CD4-positive, alpha-beta T cell (primary cell): Measurements from ENCODE around the gene CD99L2. TPM values are rescaled to one million over a fixed set of nuclear protein-coding genes. Genes with fewer than 3 reads are reported as not detected.

Experiments used
- ATAC-seq: fragments of 200-7000 bp; cut with Tn5 transposase; one replicate; pipeline ENCODE4 v1.10.0; 2022; ENCODE audit warnings: mild to moderate bottlenecking; ENCODE audit not compliant: poor library complexity
- CTCF ChIA-PET: fragments of 350-600 bp; sonication (Branson Sonifier 250); formaldehyde crosslinking; loops from one replicate; lab custom pipeline; 2021; ENCODE audit warnings: antibody characterized with exemption, inconsistent platforms; lab: Charles Lee
- POLR2A ChIA-PET: fragments of 350-600 bp; sonication (Branson Sonifier 250); formaldehyde crosslinking; loops from one replicate; lab custom pipeline; 2021; ENCODE audit warnings: antibody characterized with exemption, inconsistent platforms; lab: Charles Lee
- DNase-seq, 14 experiments: peaks; one replicate each; pipeline ENCODE4 v3.0.0-alpha.2; 2013 to 2020; ENCODE audit warnings: mixed read lengths in 2 of 14
- H3K27ac ChIP-seq, 2 donors: one replicate each; pipeline versions ENCODE4 v1.5.1 to v1.7.0; 2013; ENCODE audit warnings: low read length in 2 of 2, low read depth in 1 of 2, mild to moderate bottlenecking in 1 of 2
- H3K27me3 ChIP-seq, 2 experiments: 1 replicate in 1 of 2; 2 replicates in 1 of 2; pipeline versions ENCODE4 v1.6.1 to v1.7.0; 2013; ENCODE audit warnings: low read length in 2 of 2, control low read depth in 1 of 2, mild to moderate bottlenecking in 1 of 2, moderate library complexity in 1 of 2; ENCODE audit not compliant: insufficient read depth in 2 of 2, control insufficient read depth in 1 of 2
- H3K36me3 ChIP-seq: one replicate; pipeline ENCODE4 v1.6.1; 2013; ENCODE audit warnings: low read length, control low read depth; ENCODE audit not compliant: insufficient read depth
- H3K4me1 ChIP-seq: one replicate; pipeline ENCODE4 v1.6.1; 2013; ENCODE audit warnings: low read length, control low read depth; ENCODE audit not compliant: insufficient read depth
- H3K4me3 ChIP-seq: one replicate; pipeline ENCODE4 v1.5.1; 2013; ENCODE audit warnings: mild to moderate bottlenecking, low read length, moderate library complexity
- H3K9me3 ChIP-seq, 2 experiments: 1 replicate in 1 of 2; 2 replicates in 1 of 2; pipeline versions ENCODE4 v1.6.1 to v1.7.0; 2013; ENCODE audit warnings: low read length in 2 of 2, mild to moderate bottlenecking in 2 of 2, control low read depth in 1 of 2, moderate library complexity in 1 of 2; ENCODE audit not compliant: control insufficient read depth in 1 of 2, insufficient read depth in 1 of 2
- H3K27ac Mint-ChIP-seq: one replicate; pipeline ENCODE4 v1.8.0; 2020; ENCODE audit warnings: mixed read lengths
- H3K27me3 Mint-ChIP-seq: one replicate; pipeline ENCODE4 v1.8.0; 2021; ENCODE audit warnings: mixed read lengths
- H3K36me3 Mint-ChIP-seq: one replicate; pipeline ENCODE4 v1.8.0; 2021; ENCODE audit warnings: low read depth, mixed read lengths
- H3K4me1 Mint-ChIP-seq: one replicate; pipeline ENCODE4 v1.8.0; 2021; ENCODE audit warnings: low read depth, mixed read lengths
- H3K4me3 Mint-ChIP-seq: one replicate; pipeline ENCODE4 v1.8.0; 2020; ENCODE audit warnings: mild to moderate bottlenecking, mixed read lengths
- H3K9me3 Mint-ChIP-seq: one replicate; pipeline ENCODE4 v1.8.0; 2020; ENCODE audit warnings: mixed read lengths
- intact Hi-C, 2 experiments: fragments of 100-400 bp; cut with DNase I in 1 of 2; cut with micrococcal nuclease in 1 of 2; formaldehyde crosslinking; loops; one replicate each; pipeline versions ENCODE4 v1.15.1 to v1.9.0; 2023 to 2025; cut with DNase I, micrococcal nuclease
- total RNA-seq, 174 experiments: library from RNA in 2 of 174; stranded (reverse) in 2 of 174; gene quantifications; one replicate each; pipeline ENCODE4 v1.2.3 and lab custom pipeline; 2021 to 2026
- TF ChIP-seq, protein P1 (sequence below): fragments of 200-600 bp; IDR thresholded peaks from one replicate; pipeline ENCODE4 v1.8.0; 2022; ENCODE audit warnings: antibody characterized with exemption, mild to moderate bottlenecking

Gene CD99L2
- total RNA-seq, 2 experiments from 2014 or later = 5.3 to 6.5 TPM

DNA sequence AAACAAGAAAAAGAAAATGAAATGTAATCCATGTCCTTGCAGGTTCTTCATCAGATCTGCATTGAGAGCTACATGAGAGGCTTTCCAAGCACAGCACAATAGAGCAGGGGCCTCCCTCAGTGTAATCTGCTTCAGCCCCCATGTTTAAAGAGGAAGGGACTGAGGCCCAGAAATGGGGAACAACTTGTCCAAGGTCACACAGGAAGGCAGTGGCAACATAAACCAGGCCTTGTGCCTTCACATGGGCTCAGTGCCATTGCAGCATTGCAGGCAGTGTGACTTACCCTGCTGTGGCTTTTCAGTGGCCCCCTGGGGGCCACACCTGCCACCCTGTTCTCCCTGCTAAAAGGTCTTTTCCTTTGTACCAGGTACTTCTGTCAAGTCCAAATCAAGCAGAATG, 20.9 kb upstream of the CD99L2 start:
- Mint-ChIP-seq H3K36me3 (no peaks in the 10 kb centered on the region), H3K4me1 (no peaks in the 10 kb centered on the region), H3K4me3 (no peak overlapping the region), H3K9me3 (peaks cover 2% of the 10 kb centered on the region), H3K27ac (no peak overlapping the region), H3K27me3 (no peaks in the 10 kb centered on the region)
- ATAC-seq (no peak), DNase-seq (no peak)
- H3K4me1 ChIP-seq = no peaks in the 10 kb centered on the region
- TF ChIP-seq, protein P1, sequence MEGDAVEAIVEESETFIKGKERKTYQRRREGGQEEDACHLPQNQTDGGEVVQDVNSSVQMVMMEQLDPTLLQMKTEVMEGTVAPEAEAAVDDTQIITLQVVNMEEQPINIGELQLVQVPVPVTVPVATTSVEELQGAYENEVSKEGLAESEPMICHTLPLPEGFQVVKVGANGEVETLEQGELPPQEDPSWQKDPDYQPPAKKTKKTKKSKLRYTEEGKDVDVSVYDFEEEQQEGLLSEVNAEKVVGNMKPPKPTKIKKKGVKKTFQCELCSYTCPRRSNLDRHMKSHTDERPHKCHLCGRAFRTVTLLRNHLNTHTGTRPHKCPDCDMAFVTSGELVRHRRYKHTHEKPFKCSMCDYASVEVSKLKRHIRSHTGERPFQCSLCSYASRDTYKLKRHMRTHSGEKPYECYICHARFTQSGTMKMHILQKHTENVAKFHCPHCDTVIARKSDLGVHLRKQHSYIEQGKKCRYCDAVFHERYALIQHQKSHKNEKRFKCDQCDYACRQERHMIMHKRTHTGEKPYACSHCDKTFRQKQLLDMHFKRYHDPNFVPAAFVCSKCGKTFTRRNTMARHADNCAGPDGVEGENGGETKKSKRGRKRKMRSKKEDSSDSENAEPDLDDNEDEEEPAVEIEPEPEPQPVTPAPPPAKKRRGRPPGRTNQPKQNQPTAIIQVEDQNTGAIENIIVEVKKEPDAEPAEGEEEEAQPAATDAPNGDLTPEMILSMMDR = no peak
- intact Hi-C loops = no loop called here
- ChIA-PET CTCF (no interaction called here), POLR2A (no interaction called here)
- no peaks in the 10 kb centered on the region for H3K36me3 ChIP-seq
- no peak overlapping the region for H3K27ac ChIP-seq
- no peak overlapping the region for H3K4me3 ChIP-seq
- H3K27me3 ChIP-seq = no peaks in the 10 kb centered on the region
- H3K9me3 ChIP-seq = no peaks in the 10 kb centered on the region

DNA sequence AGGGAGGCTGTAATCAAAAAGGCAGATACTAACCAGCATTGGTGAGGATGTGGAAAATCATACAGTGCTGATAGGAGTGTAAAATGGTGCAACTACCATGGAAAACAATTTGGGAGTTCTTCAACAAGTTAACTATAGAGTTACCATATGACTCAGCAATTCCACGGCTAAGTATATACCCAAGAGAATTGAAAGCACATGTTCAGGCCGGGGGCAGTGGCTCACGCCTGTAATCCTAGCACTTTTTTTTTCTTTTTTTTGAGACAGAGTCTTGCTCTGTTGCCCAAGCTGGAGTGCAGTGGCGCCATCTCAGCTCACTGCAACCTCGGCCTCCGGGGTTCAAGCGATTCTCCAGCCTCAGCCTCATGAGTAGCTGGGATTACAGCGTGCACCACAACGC, 15.0 kb upstream of the CD99L2 start:
- Histone ChIP-seq H3K4me3 (no peak overlapping the region), H3K4me1 (no peaks in the 10 kb centered on the region), H3K9me3 (no peaks in the 10 kb centered on the region), H3K27me3 (no peaks in the 10 kb centered on the region), H3K27ac (no peak overlapping the region), H3K36me3 (no peaks in the 10 kb centered on the region)
- H3K9me3 Mint-ChIP-seq = no peaks in the 10 kb centered on the region
- intact Hi-C loops = no loop called here
- CTCF ChIA-PET = no interaction called here
- H3K4me3 Mint-ChIP-seq = no peak overlapping the region
- no peaks in the 10 kb centered on the region for H3K4me1 Mint-ChIP-seq
- ATAC-seq (no peak), DNase-seq (no peak)
- TF ChIP-seq, protein P1 = no peak
- no peaks in the 10 kb centered on the region for H3K27me3 Mint-ChIP-seq
- H3K36me3 Mint-ChIP-seq = no peaks in the 10 kb centered on the region
- POLR2A ChIA-PET = no interaction called here
- H3K27ac Mint-ChIP-seq = no peak overlapping the region

GRCh38 chrX:150907474-150907873, 9.0 kb upstream of the CD99L2 start:
- H3K9me3 Mint-ChIP-seq = no peaks in the 10 kb centered on the region
- no peaks in the 10 kb centered on the region for H3K36me3 Mint-ChIP-seq
- TF ChIP-seq, protein P1 = no peak
- no peaks in the 10 kb centered on the region for H3K4me1 Mint-ChIP-seq
- ChIA-PET CTCF (no interaction called here), POLR2A (no interaction called here)
- no peak overlapping the region for H3K4me3 Mint-ChIP-seq
- Histone ChIP-seq H3K9me3 (no peaks in the 10 kb centered on the region), H3K27ac (no peak overlapping the region), H3K36me3 (no peaks in the 10 kb centered on the region), H3K4me1 (no peaks in the 10 kb centered on the region), H3K4me3 (no peak overlapping the region), H3K27me3 (no peaks in the 10 kb centered on the region)
- ATAC-seq = no peak
- no peaks in the 10 kb centered on the region for H3K27me3 Mint-ChIP-seq
- H3K27ac Mint-ChIP-seq = no peak overlapping the region
- DNase-seq = no peak
- intact Hi-C loops = no loop called here
